ENCODE measurements around the gene CCDC102A. TPM values are rescaled to one million over a fixed set of nuclear protein-coding genes. Genes with fewer than 3 reads are reported as not detected.

CCDC102A gene
- total and polyA plus RNA-seq, 2 of the 13 experiments (the other 11 are each of a cell fraction or from before 2014, with no cell fraction given), result 2.1 to 2.8 TPM

- no peak for TF ChIP-seq SKIL (CRISPR knock-in tag; IDR thresholded peaks at IDR 0.05; ENCODE audit: borderline replicate concordance)
- no peak for TF ChIP-seq ZNF580 (CRISPR knock-in tag; IDR thresholded peaks at IDR 0.05; ENCODE audit: borderline replicate concordance, low read depth)
- TF ChIP-seq ZNF275 (CRISPR knock-in tag; IDR thresholded peaks at IDR 0.05; ENCODE audit: borderline replicate concordance), result no peak
- TF ChIP-seq SAFB2 (CRISPR knock-in tag; IDR thresholded peaks at IDR 0.05; ENCODE audit: borderline replicate concordance, low read depth), result no peak
- no peak for TF ChIP-seq ZNF224 (CRISPR knock-in tag; IDR thresholded peaks at IDR 0.05)
- no peak for TF ChIP-seq GLI4 (CRISPR knock-in tag; IDR thresholded peaks at IDR 0.05; ENCODE audit: borderline replicate concordance)
- TF ChIP-seq REXO4 (CRISPR knock-in tag; IDR thresholded peaks at IDR 0.05; ENCODE audit: borderline replicate concordance), result no peak
- TF ChIP-seq FOXP1 (IDR thresholded peaks at IDR 0.05), result no peak
- TF ChIP-seq FOXP1 (CRISPR knock-in tag; IDR thresholded peaks at IDR 0.05), result no peak
- TF ChIP-seq ZNF816 (CRISPR knock-in tag; IDR thresholded peaks at IDR 0.05; ENCODE audit: borderline replicate concordance), result no peak
- 0 out of 2 replicates have a peak, but pooled peaks have one; percentile 48 for TF ChIP-seq KMT2A (CRISPR knock-in tag; IDR thresholded peaks at IDR 0.05)
- 0 out of 2 replicates have a peak, but pooled peaks have one; percentile 13 for TF ChIP-seq RARA (CRISPR knock-in tag; IDR thresholded peaks at IDR 0.05)
- no peak for TF ChIP-seq ZFP1 (CRISPR knock-in tag; IDR thresholded peaks at IDR 0.05)
- no peak for TF ChIP-seq ATAD3A (CRISPR knock-in tag; IDR thresholded peaks at IDR 0.05)
- TF ChIP-seq ZNF574 (CRISPR knock-in tag; IDR thresholded peaks at IDR 0.05), result peak; percentile 52
- TF ChIP-seq ZNF513 (CRISPR knock-in tag; conservative IDR thresholded peaks at IDR 0.05), result no peak
- TF ChIP-seq ZNF276 (CRISPR knock-in tag; IDR thresholded peaks at IDR 0.05; ENCODE audit: low read depth), result no peak
These were observed 50.2 kb downstream of the CCDC102A start, which contains the start of gene DOK4 (continued) for GRCh38 chr16:57485916-57486857.

Measured in HepG2 (cell line).